ENCODE results near the gene LYZL6. TPM values are rescaled to one million over a fixed set of nuclear protein-coding genes. Genes with fewer than 3 reads are reported as not detected.

The LYZL6 gene
- total RNA-seq (not detected), polyA plus RNA-seq (not detected)

- H3K36me3 ChIP-seq (ENCODE audit: insufficient read depth, low read length): no peaks in the 10 kb centered on the region
- CTCF ChIA-PET (ENCODE audit: partially characterized antibody): interaction anchor here (1.0 to 1.2 kb wide), 2 partner anchors 26 to 95 kb away, joined by 3 to 4 read pairs; no protein-coding TSS in a partner anchor
Observed at GRCh38 chr17:35943537-35943936, at the start of gene LYZL6. Gene LYZL6, minus strand, starts transcription at chr17:35943713. Its CDS starts 4,357 bp downstream, at chr17:35939356.

GRCh38 chr17:35991075-35991474, 47.6 kb upstream of the LYZL6 start:
- no peaks in the 10 kb centered on the region for H3K4me1 ChIP-seq (ENCODE audit: insufficient read depth, low read length)
- H3K4me3 Mint-ChIP-seq: no peak overlapping the region
- H3K4me3 ChIP-seq (ENCODE audit: low read length in 2 of 2): no peak overlapping the region
- no peak overlapping the region for H3K27ac ChIP-seq (ENCODE audit: low read depth, low read length)
- H3K4me1 Mint-ChIP-seq: no peaks in the 10 kb centered on the region
- H3K9me3 Mint-ChIP-seq: peaks cover 0 to 12% (median 7%) of the 10 kb centered on the region in 8 donors
- intact Hi-C loops (cut with micrococcal nuclease): no loop called here
- no peaks in the 10 kb centered on the region for H3K27me3 ChIP-seq (ENCODE audit: insufficient read depth, low read length)
- H3K9me3 ChIP-seq (ENCODE audit: control insufficient read depth in 1 of 2, low read length in 2 of 2): no peaks in the 10 kb centered on the region
- H3K27me3 Mint-ChIP-seq: peaks cover 14 to 15% of the 10 kb centered on the region in 2 donors
- H3K27ac Mint-ChIP-seq: no peak overlapping the region
- no peaks in the 10 kb centered on the region for H3K36me3 ChIP-seq (ENCODE audit: insufficient read depth, low read length)
- peaks cover 0 to 1% of the 10 kb centered on the region in 2 donors for H3K36me3 Mint-ChIP-seq
- no peak for DNase-seq
- POLR2A ChIA-PET (ENCODE audit: partially characterized antibody): no interaction called here
- CTCF ChIA-PET (ENCODE audit: partially characterized antibody): no interaction called here

More at GRCh38 chr17:35943537-35943936, at the start of gene LYZL6:
- H3K27ac ChIP-seq (ENCODE audit: low read depth, low read length): no peak within 1 kb of the TSS
- Mint-ChIP-seq H3K9me3 (peaks cover 0 to 2% (median 0%) of the 10 kb centered on the region in 8 donors), H3K27me3 (no peaks in the 10 kb centered on the region), H3K36me3 (no peaks in the 10 kb centered on the region), H3K27ac (peak within 1 kb of the TSS in 2 of 7 donors; percentile 53 to 55), H3K4me3 (no peak within 1 kb of the TSS), H3K4me1 (peaks cover 0 to 6% (median under 1%) of the 10 kb centered on the region in 4 donors)
- H3K27me3 ChIP-seq (ENCODE audit: insufficient read depth, low read length): no peaks in the 10 kb centered on the region
- peaks cover 3% of the 10 kb centered on the region for H3K4me1 ChIP-seq (ENCODE audit: insufficient read depth, low read length)
- no peaks in the 10 kb centered on the region for H3K9me3 ChIP-seq (ENCODE audit: control insufficient read depth in 1 of 2, low read length in 2 of 2)
- H3K4me3 ChIP-seq (ENCODE audit: low read length in 2 of 2): no peak within 1 kb of the TSS
- POLR2A ChIA-PET (ENCODE audit: partially characterized antibody): interaction anchor here (0.9 to 1.1 kb wide), 2 partner anchors 53 to 94 kb away, joined by 3 read pairs; no protein-coding TSS in a partner anchor
- intact Hi-C loops (cut with micrococcal nuclease): no loop called here
- DNase-seq: no peak

GRCh38 chr17:35988164-35988563, 44.7 kb upstream of the LYZL6 start:
- Histone ChIP-seq H3K27me3 (ENCODE audit: insufficient read depth, low read length) (no peaks in the 10 kb centered on the region), H3K9me3 (ENCODE audit: control insufficient read depth in 1 of 2, low read length in 2 of 2) (no peaks in the 10 kb centered on the region), H3K36me3 (ENCODE audit: insufficient read depth, low read length) (no peaks in the 10 kb centered on the region), H3K4me3 (ENCODE audit: low read length in 2 of 2) (no peak overlapping the region), H3K4me1 (ENCODE audit: insufficient read depth, low read length) (no peaks in the 10 kb centered on the region), H3K27ac (ENCODE audit: low read depth, low read length) (no peak overlapping the region)
- Mint-ChIP-seq H3K9me3 (peaks cover 0 to 12% (median 6%) of the 10 kb centered on the region in 8 donors), H3K4me3 (no peak overlapping the region), H3K4me1 (no peaks in the 10 kb centered on the region), H3K27me3 (peaks cover 10% of the 10 kb centered on the region in 2 donors), H3K36me3 (peaks cover 0 to 1% of the 10 kb centered on the region in 2 donors), H3K27ac (no peak overlapping the region)
- no peak for DNase-seq
- ChIA-PET POLR2A (ENCODE audit: partially characterized antibody) (no interaction called here), CTCF (ENCODE audit: partially characterized antibody) (no interaction called here)
- intact Hi-C loops (cut with micrococcal nuclease): no loop called here

- CTCF ChIA-PET (ENCODE audit: partially characterized antibody): interaction anchor here (1.5 kb wide), 1 partner anchor 10 kb away, joined by 5 read pairs; no protein-coding TSS in a partner anchor
- H3K36me3 Mint-ChIP-seq: no peaks in the 10 kb centered on the region
- no peak within 1 kb of the TSS for H3K27ac Mint-ChIP-seq
- H3K4me1 Mint-ChIP-seq: no peaks in the 10 kb centered on the region
- peaks cover 0 to 11% (median 6%) of the 10 kb centered on the region in 8 donors for H3K9me3 Mint-ChIP-seq
- Histone ChIP-seq H3K4me3 (ENCODE audit: low read length in 2 of 2) (no peak within 1 kb of the TSS), H3K27ac (ENCODE audit: low read depth, low read length) (no peak within 1 kb of the TSS), H3K27me3 (ENCODE audit: insufficient read depth, low read length) (no peaks in the 10 kb centered on the region), H3K4me1 (ENCODE audit: insufficient read depth, low read length) (no peaks in the 10 kb centered on the region), H3K36me3 (ENCODE audit: insufficient read depth, low read length) (no peaks in the 10 kb centered on the region), H3K9me3 (ENCODE audit: control insufficient read depth in 1 of 2, low read length in 2 of 2) (no peaks in the 10 kb centered on the region)
- DNase-seq: no peak
- intact Hi-C loops (cut with micrococcal nuclease): no loop called here
- no peak within 1 kb of the TSS for H3K4me3 Mint-ChIP-seq
- POLR2A ChIA-PET (ENCODE audit: partially characterized antibody): no interaction called here
- peaks cover 2 to 5% of the 10 kb centered on the region in 2 donors for H3K27me3 Mint-ChIP-seq
Observed at GRCh38 chr17:35986643-35987042, 43.1 kb upstream of the LYZL6 start, which contains the start of gene CCL14. Gene CCL14, minus strand, starts transcription at chr17:35986729. Its CDS starts 80 bp downstream, at chr17:35986649.

- CTCF ChIA-PET (ENCODE audit: partially characterized antibody): interaction anchor here (1.7 kb wide), 1 partner anchor 9 kb away, joined by 5 read pairs; no protein-coding TSS in a partner anchor
- Mint-ChIP-seq H3K9me3 (peaks cover 0 to 6% (median 2%) of the 10 kb centered on the region in 8 donors), H3K27me3 (peaks cover 2 to 3% of the 10 kb centered on the region in 2 donors), H3K27ac (no peak overlapping the region), H3K4me1 (no peaks in the 10 kb centered on the region), H3K36me3 (no peaks in the 10 kb centered on the region), H3K4me3 (no peak overlapping the region)
- Histone ChIP-seq H3K4me3 (ENCODE audit: low read length in 2 of 2) (no peak overlapping the region), H3K4me1 (ENCODE audit: insufficient read depth, low read length) (no peaks in the 10 kb centered on the region), H3K27ac (ENCODE audit: low read depth, low read length) (no peak overlapping the region), H3K36me3 (ENCODE audit: insufficient read depth, low read length) (no peaks in the 10 kb centered on the region), H3K9me3 (ENCODE audit: control insufficient read depth in 1 of 2, low read length in 2 of 2) (no peaks in the 10 kb centered on the region), H3K27me3 (ENCODE audit: insufficient read depth, low read length) (no peaks in the 10 kb centered on the region)
- intact Hi-C loops (cut with micrococcal nuclease): no loop called here
- DNase-seq: no peak
- POLR2A ChIA-PET (ENCODE audit: partially characterized antibody): no interaction called here
Observed at GRCh38 chr17:35984140-35984539, 40.6 kb upstream of the LYZL6 start.

DNA sequence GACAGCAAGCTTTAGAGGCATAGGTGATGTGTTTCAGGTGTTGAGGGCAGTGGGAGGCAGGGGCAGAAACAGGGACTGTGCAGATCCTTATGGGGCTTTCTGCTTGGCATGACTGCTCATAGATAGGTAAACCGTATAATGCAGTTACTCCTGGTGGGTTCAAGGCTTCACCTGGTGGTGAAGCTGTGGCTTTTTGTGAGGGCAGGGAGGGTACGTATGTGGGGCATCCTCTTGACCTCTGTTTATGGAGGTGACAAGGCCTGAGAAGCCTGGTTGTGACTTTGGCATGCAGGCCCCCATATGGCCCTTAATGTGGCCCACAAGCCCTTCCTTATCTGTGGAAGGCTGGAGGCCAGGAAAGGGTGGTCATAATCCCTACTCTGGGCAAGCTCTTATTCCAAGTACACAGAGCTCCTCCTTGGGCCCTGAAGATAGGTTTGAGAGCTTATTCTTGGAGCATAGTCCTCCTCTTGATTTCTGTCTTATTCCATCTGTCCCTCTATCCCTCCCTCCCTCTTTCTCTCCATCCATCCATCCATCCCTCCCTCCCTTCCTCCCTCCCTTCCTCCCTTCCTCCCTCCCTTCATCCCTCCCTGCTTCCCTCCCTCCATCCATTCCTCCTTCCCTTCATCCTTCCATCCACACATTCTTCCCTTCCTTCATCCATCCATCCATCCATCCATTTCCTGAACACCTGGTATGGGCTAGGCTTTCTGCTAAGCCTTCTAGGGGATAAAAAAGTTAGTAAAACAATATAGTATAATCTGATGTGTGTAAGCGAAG, 39.1 kb upstream of the LYZL6 start:
- Histone ChIP-seq H3K4me1 (ENCODE audit: insufficient read depth, low read length) (no peaks in the 10 kb centered on the region), H3K27me3 (ENCODE audit: insufficient read depth, low read length) (no peaks in the 10 kb centered on the region), H3K36me3 (ENCODE audit: insufficient read depth, low read length) (no peaks in the 10 kb centered on the region), H3K4me3 (ENCODE audit: low read length in 2 of 2) (no peak overlapping the region), H3K9me3 (ENCODE audit: control insufficient read depth in 1 of 2, low read length in 2 of 2) (no peaks in the 10 kb centered on the region), H3K27ac (ENCODE audit: low read depth, low read length) (no peak overlapping the region)
- peaks cover 0 to 2% of the 10 kb centered on the region in 2 donors for H3K27me3 Mint-ChIP-seq
- H3K4me3 Mint-ChIP-seq: no peak overlapping the region
- intact Hi-C loops (cut with micrococcal nuclease): no loop called here
- POLR2A ChIA-PET (ENCODE audit: partially characterized antibody): no interaction called here
- CTCF ChIA-PET (ENCODE audit: partially characterized antibody): interaction anchor here (1.4 kb wide), 1 partner anchor 63 kb away, joined by 3 read pairs; no protein-coding TSS in a partner anchor
- H3K9me3 Mint-ChIP-seq: peaks cover 0 to 1% (median 0%) of the 10 kb centered on the region in 8 donors
- H3K36me3 Mint-ChIP-seq: no peaks in the 10 kb centered on the region
- no peaks in the 10 kb centered on the region for H3K4me1 Mint-ChIP-seq
- no peak for DNase-seq
- H3K27ac Mint-ChIP-seq: no peak overlapping the region

DNA sequence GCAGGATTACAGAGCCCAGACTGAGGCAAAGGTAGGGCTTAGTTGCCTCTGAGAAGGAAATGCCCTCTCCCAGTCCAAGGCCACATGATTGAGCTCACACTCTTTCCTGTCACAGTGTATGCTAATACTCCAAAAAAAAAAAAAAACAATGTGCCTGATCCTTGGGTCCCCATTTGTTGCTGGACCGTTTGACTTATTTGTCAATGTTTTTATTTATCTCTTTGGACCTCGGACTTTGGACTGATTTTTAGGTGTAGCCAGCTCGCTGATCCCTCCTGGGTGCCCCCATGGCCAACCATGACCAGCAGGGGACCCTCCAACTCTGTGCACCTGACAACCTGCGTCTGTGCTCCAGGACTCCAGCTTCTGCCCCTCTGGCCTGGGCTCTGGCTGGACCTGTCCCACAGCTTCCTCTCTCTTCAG, 38.4 kb upstream of the LYZL6 start:
- no peaks in the 10 kb centered on the region for H3K36me3 ChIP-seq (ENCODE audit: insufficient read depth, low read length)
- Mint-ChIP-seq H3K27me3 (peaks cover 0 to 2% of the 10 kb centered on the region in 2 donors), H3K27ac (no peak overlapping the region), H3K4me3 (no peak overlapping the region), H3K4me1 (no peaks in the 10 kb centered on the region), H3K9me3 (peaks cover 0 to 1% (median 0%) of the 10 kb centered on the region in 8 donors), H3K36me3 (no peaks in the 10 kb centered on the region)
- no peaks in the 10 kb centered on the region for H3K27me3 ChIP-seq (ENCODE audit: insufficient read depth, low read length)
- no peak overlapping the region for H3K4me3 ChIP-seq (ENCODE audit: low read length in 2 of 2)
- intact Hi-C loops (cut with micrococcal nuclease): no loop called here
- no peak overlapping the region for H3K27ac ChIP-seq (ENCODE audit: low read depth, low read length)
- POLR2A ChIA-PET (ENCODE audit: partially characterized antibody): no interaction called here
- CTCF ChIA-PET (ENCODE audit: partially characterized antibody): interaction anchor here (1.4 kb wide), 1 partner anchor 64 kb away, joined by 3 read pairs; no protein-coding TSS in a partner anchor
- no peaks in the 10 kb centered on the region for H3K9me3 ChIP-seq (ENCODE audit: control insufficient read depth in 1 of 2, low read length in 2 of 2)
- no peaks in the 10 kb centered on the region for H3K4me1 ChIP-seq (ENCODE audit: insufficient read depth, low read length)
- DNase-seq: no peak

All from CD4-positive, alpha-beta memory T cell (primary cell).